Activated CD4-positive, alpha-beta T cell treated with anti-CD3 and anti-CD28 coated beads, Interleukin-2, amount 50 U/mL, for 1 hour (primary cell): ENCODE measurements around the gene NPTN.
"Not testable (repeated sequence)": the region's sequence is repeated elsewhere in the genome, so short reads cannot be mapped to it uniquely, and the experiment has no call there.

Source experiments
- DNase-seq: peaks from one replicate; pipeline ENCODE4 v3.0.0-alpha.2; 2020

Gene NPTN

GRCh38 chr15:73570355-73571032 lies 62.7 kb downstream of the NPTN start:
- no peak for DNase-seq

GRCh38 chr15:73569361-73569760 lies 63.8 kb downstream of the NPTN start:
- DNase-seq: no peak

DNA sequence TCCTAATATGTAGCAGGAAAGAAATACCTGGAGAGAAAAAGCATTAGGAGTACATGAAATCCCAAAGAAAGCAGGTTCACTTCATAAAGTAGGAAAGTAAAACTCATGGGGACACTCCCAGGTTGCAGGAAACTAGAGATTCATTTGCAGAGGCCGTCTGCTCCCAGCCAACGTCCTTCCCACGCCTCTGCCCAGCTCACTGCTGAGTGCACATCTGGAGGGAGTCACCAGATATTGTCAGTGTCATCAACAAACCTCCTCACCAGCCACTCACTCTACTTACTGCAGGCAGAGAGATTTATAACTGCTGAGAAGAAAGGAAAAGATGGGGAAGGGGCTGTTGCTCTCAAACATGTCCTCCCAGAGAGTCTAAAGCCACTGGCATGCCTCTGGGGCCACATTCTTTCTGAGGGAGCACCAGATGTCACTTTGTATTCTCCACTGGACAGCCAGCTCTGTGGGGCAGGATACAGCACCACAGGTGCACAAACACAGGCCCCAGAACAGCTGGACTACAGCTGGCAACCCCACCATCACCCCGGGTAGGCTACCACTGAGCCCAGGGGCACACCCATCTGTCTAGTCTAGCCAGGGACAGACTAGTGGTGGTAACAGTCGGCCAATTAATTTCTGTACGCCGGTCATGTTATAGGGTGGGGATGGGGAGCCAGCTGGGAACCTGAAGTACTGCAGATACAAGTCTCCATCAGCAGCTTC lies 64.5 kb downstream of the NPTN start:
- DNase-seq: no peak

DNA sequence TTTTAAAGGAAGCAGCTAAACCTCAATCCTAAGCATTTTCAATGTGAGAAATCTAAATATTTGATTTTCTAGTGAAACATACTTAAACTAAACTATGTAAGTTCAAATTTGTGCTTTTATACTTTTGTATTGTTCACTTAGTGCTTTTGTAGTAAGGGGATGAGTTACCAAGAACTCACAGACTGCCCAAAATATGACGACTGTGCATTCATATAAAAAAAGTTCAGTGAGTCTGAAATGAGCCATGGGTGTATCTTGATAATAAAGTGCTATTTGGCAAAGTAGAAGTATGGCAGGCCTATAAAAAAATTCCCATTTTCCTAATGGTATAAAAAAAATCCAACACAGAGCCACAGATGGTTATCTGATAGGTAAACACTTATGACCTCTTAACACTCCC lies 66.2 kb downstream of the NPTN start:
- no peak for DNase-seq

DNA sequence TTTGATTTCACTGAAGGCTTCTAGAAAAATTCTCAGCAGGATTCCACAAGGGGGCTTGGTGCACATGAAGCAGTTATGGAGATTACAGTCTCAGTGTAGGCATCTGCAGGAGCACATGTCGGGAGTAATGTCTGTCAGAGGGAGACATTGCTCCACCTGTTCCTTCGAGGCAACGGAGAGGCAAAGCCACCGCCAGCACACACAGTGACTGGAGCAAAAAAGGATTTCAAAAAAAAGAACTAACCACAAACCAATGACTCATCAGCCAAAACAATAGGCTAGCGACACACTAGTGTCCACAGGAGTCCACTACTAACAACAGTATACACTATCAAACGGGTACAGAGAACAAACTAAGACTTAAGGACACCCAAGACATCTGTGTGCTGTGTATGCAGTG lies 68.9 kb downstream of the NPTN start:
- DNase-seq: no peak

- DNase-seq: no peak
Measured at GRCh38 chr15:73560501-73561117, 72.6 kb downstream of the NPTN start.

GRCh38 chr15:73558529-73558928 lies 74.7 kb downstream of the NPTN start:
- no peak for DNase-seq

DNA sequence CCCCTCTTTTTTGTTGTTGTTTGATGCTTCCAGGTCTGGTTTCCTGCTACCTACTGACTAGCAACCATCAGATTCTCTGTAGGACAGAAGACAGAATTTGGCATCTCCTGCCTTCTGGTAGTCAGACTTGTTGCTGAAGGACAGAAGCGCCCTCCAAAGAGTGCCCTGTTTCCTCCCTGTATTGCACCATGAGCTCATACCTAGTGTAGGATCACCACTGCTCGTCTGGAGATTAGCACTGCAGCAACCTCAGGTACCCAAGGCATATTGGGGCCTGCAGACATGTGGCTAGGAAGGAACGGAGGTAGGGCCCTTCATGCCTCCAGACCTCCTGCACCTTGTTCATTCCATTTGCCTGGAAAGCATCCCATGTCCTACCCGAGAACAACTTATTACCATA lies 78.1 kb downstream of the NPTN start:
- DNase-seq: no peak

- no peak for DNase-seq
Measured at GRCh38 chr15:73550190-73550589, 83.0 kb downstream of the NPTN start.

GRCh38 chr15:73548925-73549324 lies 84.3 kb downstream of the NPTN start:
- DNase-seq: not testable (repeated sequence)

DNA sequence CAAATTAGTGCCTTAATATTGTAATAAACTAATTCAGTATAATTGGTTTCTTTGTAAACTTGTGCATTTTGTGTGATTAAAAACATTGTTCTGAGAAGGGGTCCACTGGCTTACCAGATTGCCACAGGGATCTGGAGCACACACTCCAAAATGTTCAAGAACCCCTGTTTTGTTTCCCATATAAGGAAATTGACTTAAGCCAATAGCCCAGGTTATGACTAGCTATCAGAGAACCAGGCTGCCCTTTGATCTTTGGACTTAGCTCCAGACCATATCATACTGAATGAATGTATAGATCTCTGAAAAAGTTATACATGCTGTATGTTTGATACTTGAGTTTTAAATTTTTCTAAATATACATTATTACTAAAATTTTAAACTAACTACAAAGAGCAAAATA lies 91.7 kb downstream of the NPTN start:
- DNase-seq: no peak

DNA sequence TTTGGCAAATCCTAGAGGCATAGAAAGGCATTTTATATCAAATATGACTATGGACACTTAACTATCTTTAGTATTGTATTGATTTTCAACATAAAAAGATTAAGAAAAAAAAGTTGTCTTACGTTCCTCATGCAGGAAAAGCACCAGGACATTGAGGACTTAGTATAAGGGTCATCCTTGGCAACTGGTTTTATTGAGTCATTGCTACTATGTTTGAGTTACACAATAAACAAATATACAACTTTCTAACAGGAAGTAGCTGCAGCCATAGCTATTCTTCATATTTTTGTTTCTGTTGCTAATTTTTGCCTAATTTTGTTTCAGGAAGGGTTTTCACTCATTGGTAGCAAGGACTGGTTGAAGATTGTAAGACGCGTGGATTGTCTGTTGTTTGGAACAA lies 93.0 kb downstream of the NPTN start:
- no peak for DNase-seq

GRCh38 chr15:73539212-73540128 lies 93.7 kb downstream of the NPTN start:
- DNase-seq: no peak

DNA sequence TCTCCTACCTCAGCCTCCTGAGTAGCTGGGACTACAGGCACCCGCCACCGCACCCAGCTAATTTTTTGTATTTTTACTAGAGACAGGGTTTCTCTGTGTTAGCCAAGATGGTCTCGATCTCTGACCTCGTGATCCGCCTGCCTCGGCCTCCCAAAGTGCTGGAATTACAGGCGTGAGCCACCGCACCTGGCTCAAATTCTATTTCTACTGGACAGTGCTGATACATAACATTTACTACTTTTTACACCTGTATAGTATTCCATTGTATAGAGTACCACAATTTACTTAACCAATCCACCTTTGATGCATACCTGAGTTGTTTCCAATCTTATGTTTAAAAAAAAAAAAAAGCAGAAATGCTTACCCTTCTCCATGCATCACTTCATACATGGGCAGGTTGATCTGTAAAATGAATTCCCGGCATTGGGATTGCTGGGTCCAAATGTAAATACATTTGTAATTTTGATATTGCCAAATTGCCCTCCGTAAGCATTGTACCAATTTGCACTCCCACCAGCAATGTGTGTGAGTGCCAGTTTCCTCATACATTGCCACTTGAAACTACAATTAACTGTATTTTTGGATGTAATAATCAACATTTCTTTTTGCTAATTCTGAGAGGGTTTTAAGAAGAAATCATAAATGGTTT lies 94.5 kb downstream of the NPTN start:
- DNase-seq: no peak

DNA sequence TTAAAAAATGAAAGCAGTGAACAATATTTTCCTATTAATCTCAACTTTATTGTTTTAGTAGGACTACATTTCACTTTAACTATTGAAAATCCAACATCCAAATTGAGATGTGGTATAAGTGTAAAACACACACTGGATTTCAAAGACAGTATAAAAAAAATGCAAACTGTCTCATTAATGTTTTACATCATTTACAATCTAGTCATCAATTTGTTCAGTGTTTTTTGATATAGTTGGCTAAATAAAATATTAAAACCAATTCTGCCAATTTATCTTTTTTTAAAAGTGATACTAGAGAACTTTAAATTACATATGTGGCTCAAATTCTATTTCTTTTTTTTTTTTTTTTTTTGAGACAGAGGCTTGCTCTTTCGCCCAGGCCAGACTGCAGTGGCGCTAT lies 95.1 kb downstream of the NPTN start:
- no peak for DNase-seq

GRCh38 chr15:73530649-73531048 lies 102.5 kb downstream of the NPTN start:
- DNase-seq: no peak

DNA sequence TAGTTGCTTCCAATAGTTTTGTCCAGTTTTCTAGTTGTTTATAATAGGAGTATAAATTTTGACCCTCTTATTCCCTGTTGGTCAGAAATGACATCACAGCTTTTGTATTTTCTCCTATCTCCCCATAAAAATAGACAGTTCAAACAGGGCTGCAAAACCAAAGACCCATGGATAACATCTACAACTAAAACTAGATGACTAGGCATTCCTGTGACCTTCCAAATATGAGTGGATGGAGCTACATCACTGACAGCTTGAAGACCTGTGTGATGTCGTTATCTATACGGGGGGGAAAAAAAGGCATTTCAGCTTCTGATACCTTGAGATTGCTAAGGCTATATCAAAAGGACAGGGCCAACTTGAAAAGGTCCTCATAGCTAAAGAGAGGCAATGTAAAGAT lies 105.6 kb downstream of the NPTN start:
- DNase-seq: no peak

DNA sequence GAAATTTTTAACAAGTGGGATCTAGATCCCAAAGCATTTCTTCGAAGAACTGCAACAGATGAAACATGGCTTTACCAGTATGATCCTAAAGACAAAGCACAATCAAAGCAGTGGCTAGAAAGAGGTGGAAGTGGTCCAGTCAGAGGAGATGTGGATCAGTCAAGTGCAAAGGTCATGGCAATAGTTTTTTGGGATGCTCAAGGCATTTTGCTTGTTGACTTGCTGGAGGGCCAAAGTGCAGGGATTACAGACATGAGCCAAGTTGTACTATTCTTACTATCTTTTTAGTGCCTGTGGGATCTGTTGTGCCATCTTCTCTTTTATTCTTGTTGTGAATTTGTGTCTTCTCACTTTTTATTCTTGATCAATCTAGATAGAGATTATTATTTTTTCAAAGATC lies 108.3 kb downstream of the NPTN start:
- DNase-seq: no peak

DNA sequence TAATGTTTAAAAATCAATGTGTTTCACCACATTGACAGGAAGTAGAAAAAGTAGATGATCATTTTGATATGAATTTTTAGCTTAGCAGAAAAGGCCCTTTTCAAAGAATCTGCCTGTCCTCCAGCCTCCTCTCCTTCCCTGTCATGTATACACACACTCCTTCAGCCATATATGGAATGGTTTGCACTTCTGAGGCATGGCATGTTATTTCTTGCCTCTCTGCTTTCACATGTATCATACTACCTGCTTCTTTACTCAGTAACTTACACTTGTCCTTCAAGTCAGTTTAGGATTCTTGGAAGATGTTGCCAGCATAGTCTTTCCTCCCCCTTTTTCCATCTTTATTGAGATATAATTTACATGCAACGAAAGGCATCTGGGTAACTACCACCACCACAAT lies 111.2 kb downstream of the NPTN start:
- no peak for DNase-seq

DNA sequence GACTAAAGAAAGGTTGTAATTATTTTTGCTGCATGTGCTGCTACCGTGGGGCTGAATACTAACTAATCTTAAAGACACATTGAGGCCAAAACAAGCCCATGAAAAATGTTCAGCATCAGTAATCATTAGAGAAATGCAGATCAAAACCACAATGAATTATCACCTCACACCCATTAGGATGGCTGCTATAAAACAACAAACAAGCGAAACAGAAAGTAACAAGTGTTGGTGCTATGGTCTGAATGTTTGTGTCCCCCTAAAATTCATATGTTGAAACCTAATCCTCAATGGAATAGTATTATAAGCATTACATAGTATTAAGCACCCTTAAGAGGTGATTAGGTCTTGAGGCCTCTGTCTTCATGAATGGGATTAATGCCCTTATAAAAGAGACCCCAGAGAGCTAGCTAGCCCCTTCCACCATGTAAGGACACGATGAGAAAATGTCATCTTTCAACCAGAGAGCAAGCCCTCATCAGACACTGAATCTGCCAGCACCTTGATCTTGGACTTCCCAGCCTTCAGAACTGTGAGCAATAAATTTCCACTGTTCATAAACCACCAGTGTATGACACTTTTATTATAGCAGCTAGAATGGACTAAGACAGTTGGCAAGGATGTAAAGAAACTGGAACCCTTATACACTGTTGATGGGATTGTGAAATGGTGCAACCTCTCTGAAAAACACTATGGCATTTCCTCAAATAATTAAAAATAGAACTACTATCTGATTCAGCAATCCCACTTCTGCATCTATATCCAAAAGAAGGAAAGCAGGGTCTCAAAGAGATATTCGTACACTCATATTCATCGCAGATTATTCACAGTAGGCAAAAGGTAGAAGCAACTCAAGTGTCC lies 114.1 kb downstream of the NPTN start:
- DNase-seq: no peak

DNA sequence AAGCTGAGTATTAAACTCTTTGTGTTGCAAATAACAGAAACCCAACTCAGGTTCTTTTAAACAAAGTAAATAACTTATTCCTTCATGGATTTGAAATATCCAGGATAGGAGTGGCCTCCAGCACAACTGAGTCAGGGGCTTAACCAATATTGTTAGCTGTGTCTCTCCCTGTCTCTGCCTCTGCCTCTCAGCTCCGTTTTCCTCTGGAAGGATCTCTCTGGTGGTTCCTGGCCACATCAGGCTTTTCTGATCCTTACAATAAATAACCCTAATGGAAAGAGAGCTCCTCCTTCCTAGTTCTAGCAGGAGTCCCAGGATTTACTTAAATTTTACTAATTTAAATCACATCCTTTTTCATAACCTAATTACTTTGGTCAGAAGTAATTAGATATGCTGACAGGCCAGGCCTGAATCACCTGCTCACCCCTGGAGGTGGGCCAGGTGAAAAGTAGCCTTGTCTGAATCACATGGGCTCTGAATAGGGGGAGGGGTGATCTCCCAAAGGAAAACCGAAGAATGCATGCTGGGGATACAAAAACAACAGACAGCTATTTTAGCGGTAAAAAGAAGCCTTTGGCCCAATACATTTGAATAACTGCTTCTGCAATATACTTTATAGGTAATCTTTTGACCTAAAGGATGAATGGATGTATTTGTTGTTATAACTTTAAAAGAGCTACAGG lies 114.9 kb downstream of the NPTN start:
- DNase-seq: no peak
